OCI-LY1 (cell line): ENCODE data around the gene IMPA2.

ENCODE experiments used
- H2AFZ ChIP-seq: fragments of 200-600 bp; sonication (generic), shearing (Covaris generic); 2 replicates; pipeline ENCODE4 v1.6.0; 2014; ENCODE audit warnings: antibody characterized with exemption, mild to moderate bottlenecking, low read length
- H3F3A ChIP-seq: fragments of 200-600 bp; sonication (generic), shearing (Covaris generic); 2 replicates; pipeline ENCODE4 v1.6.0; 2014; ENCODE audit warnings: mild to moderate bottlenecking, antibody characterized with exemption, low read length, moderate library complexity; ENCODE audit not compliant: insufficient read depth
- H3K27ac ChIP-seq: fragments of 200-600 bp; sonication (generic); 2 replicates; pipeline ENCODE4 v1.5.1; 2014; ENCODE audit warnings: low read length, mixed run types, mild to moderate bottlenecking, low read depth; ENCODE audit not compliant: poor library complexity, severe bottlenecking
- H3K27me3 ChIP-seq: fragments of 200-600 bp; sonication (generic); 2 replicates; pipeline ENCODE4 v1.6.0; 2014; ENCODE audit warnings: antibody characterized with exemption, mild to moderate bottlenecking, low read length, moderate library complexity; ENCODE audit not compliant: insufficient read depth
- H3K36me3 ChIP-seq: fragments of 200-600 bp; sonication (generic); 2 replicates; pipeline ENCODE4 v1.6.1; 2014; ENCODE audit warnings: mild to moderate bottlenecking, antibody characterized with exemption, low read length, moderate library complexity, mixed read lengths; ENCODE audit not compliant: insufficient read depth
- H3K4me1 ChIP-seq: fragments of 200-600 bp; sonication (generic); 2 replicates; pipeline ENCODE4 v1.5.1; 2014; ENCODE audit warnings: mild to moderate bottlenecking, low read length, moderate library complexity; ENCODE audit not compliant: insufficient read depth, severe bottlenecking
- H3K4me2 ChIP-seq: fragments of 200-600 bp; sonication (generic), shearing (Covaris generic); 2 replicates; pipeline ENCODE4 v1.6.1; 2014; ENCODE audit warnings: low read length
- H3K4me3 ChIP-seq: fragments of 200-600 bp; sonication (generic); 2 replicates; pipeline ENCODE4 v1.5.1; 2014; ENCODE audit warnings: low read length, low read depth, mild to moderate bottlenecking, mixed read lengths; ENCODE audit not compliant: poor library complexity, severe bottlenecking
- H3K79me2 ChIP-seq: fragments of 200-600 bp; shearing (Covaris generic); 2 replicates; pipeline ENCODE4 v1.6.1; 2016; ENCODE audit warnings: mixed run types, low read length, mixed read lengths; ENCODE audit not compliant: insufficient read depth
- H3K9ac ChIP-seq: fragments of 200-600 bp; sonication (generic), shearing (Covaris generic); 2 replicates; pipeline ENCODE4 v1.6.1; 2014; ENCODE audit warnings: mild to moderate bottlenecking, low read length, mixed read lengths
- H3K9me2 ChIP-seq: fragments of 200-600 bp; sonication (generic), shearing (Covaris generic); 2 replicates; pipeline ENCODE4 v1.6.1; 2014; ENCODE audit warnings: low read depth, mild to moderate bottlenecking, low read length, mixed read lengths
- H3K9me3 ChIP-seq: fragments of 200-600 bp; shearing (Covaris generic); 2 replicates; pipeline ENCODE4 v1.6.1; 2014; ENCODE audit warnings: low read length, mixed read lengths
- H4K20me1 ChIP-seq: fragments of 200-600 bp; sonication (generic), shearing (Covaris generic); 2 replicates; pipeline ENCODE4 v1.6.0; 2016; ENCODE audit warnings: mild to moderate bottlenecking, low read length; ENCODE audit not compliant: insufficient read depth
- CTCF ChIP-seq: fragments of 200-600 bp; sonication (generic), shearing (Covaris generic); IDR thresholded peaks from 2 replicates; pipeline ENCODE4 v1.5.1; 2017; ENCODE audit warnings: mild to moderate bottlenecking, antibody characterized with exemption, low read length, moderate library complexity, mixed read lengths
- EZH2 ChIP-seq: fragments of 200-600 bp; sonication (generic), shearing (Covaris generic); IDR thresholded peaks from 2 replicates; pipeline ENCODE4 v1.8.0; 2017; ENCODE audit warnings: borderline replicate concordance, mixed run types, mild to moderate bottlenecking, antibody characterized with exemption, low read length, moderate library complexity, mixed read lengths

Gene IMPA2

DNA sequence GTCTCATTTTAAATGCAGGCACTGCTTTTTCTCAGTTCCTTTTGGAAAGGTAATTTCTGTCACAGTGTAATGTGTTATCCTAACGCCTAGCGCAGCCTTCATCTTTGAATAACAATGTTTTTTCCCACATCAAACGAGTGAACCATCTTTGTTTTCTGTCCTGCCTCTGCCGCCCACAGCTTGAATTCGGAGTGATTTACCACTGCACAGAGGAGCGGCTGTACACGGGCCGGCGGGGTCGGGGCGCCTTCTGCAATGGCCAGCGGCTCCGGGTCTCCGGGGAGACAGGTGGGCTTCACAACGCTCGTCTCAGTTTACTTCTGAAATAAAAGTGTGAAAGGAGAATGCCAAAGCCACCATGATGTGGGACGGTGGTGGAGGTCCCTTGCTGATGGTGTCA, 32.8 kb downstream of the IMPA2 start:
- Histone ChIP-seq H3K27ac (no peak overlapping the region), H3K36me3 (no peaks in the 10 kb centered on the region), H4K20me1 (no peaks in the 10 kb centered on the region), H3F3A (no peaks in the 10 kb centered on the region), H3K79me2 (no peaks in the 10 kb centered on the region), H3K9me2 (no peaks in the 10 kb centered on the region), H3K4me3 (no peak overlapping the region), H2AFZ (no peak overlapping the region), H3K4me1 (no peaks in the 10 kb centered on the region), H3K9ac (no peak overlapping the region), H3K9me3 (no peaks in the 10 kb centered on the region), H3K4me2 (no peak overlapping the region), H3K27me3 (no peaks in the 10 kb centered on the region)
- TF ChIP-seq CTCF (no peak), EZH2 (no peak)

DNA sequence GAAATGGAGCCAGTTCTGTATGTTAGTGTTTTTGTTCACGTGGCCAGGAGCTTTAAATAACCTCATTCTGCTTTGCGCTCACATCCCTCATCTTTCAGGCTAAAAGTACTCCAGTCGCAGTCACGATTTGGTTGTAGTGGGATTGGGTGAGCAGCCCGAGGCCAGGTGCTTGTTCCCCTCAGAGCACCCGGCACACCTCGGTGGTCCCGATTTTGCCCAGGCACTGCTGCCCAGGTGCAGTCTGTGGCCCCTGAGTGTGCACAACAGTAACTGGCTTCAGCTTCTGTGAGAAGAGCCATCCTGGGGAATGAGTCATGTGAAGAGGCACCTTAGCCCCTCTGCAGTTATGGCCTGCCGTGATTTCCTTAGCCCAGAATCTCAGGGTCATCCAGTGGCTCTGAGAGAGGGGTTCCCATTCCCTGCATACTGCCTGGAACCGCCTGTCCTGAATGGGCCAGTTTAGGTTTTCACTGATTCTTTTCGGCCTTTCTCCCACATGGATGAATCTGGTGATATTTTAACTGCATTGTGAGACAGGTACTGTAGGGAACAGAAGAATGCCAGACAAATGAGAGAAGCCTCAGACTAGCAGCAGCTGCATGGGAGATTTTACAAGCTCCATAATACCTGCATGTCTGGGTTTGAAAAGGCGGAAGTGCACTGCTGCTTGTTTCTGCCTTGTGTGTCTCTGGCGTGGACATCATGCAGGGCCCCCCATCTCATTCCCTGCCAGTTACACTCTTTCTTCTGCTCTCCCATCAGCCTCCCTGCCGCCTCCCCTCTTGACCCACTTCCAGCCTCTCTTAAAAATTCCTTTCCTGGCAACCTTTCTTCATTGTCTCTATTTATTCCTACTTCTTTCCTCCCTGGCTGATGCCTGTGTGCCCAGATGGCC, 33.5 kb downstream of the IMPA2 start:
- H2AFZ ChIP-seq = no peak overlapping the region
- no peak for TF ChIP-seq EZH2
- no peak for TF ChIP-seq CTCF
- no peaks in the 10 kb centered on the region for H4K20me1 ChIP-seq
- H3K9me2 ChIP-seq = no peaks in the 10 kb centered on the region
- H3F3A ChIP-seq = no peaks in the 10 kb centered on the region
- H3K27ac ChIP-seq = no peak overlapping the region
- no peaks in the 10 kb centered on the region for H3K4me1 ChIP-seq
- no peaks in the 10 kb centered on the region for H3K79me2 ChIP-seq
- no peak overlapping the region for H3K4me3 ChIP-seq
- H3K4me2 ChIP-seq = no peak overlapping the region
- H3K9me3 ChIP-seq = no peaks in the 10 kb centered on the region
- no peaks in the 10 kb centered on the region for H3K36me3 ChIP-seq
- H3K9ac ChIP-seq = no peak overlapping the region
- H3K27me3 ChIP-seq = no peaks in the 10 kb centered on the region

DNA sequence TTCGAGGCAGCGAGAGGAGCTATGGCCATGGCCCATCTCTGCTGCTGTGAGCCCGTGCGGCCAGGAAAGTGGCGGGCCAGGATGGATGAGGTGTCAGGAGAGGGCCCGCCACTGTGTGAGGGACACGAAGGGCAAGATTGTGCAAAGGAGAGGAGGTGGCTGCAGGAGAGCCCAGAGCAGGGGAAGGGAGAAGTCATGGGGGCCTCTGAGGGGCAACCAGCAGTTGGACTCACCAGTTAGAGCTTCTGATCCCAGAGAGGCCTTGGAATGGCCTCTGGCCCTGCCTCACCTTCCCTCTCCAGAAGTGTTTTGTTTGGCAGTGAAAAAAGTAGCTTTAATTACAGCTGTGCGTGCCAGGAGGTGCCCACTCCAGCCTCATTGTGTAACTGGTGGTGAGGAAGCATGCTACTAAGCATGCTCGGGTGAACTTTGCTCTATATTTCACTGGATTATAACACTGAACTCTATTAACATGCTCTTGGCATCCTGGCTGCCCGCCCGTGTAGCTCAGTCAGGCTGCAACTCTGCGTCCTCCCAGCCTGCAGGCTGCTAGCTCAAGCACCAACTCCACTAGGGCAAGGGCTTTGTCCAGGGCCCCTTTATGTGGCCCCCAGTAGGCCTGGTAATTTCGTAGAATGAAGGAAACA, 34.2 kb downstream of the IMPA2 start:
- no peaks in the 10 kb centered on the region for H3K79me2 ChIP-seq
- no peak overlapping the region for H3K4me3 ChIP-seq
- TF ChIP-seq EZH2 (no peak), CTCF (no peak)
- H3K9me3 ChIP-seq = no peaks in the 10 kb centered on the region
- no peaks in the 10 kb centered on the region for H3K4me1 ChIP-seq
- H3K4me2 ChIP-seq = no peak overlapping the region
- no peaks in the 10 kb centered on the region for H3F3A ChIP-seq
- no peaks in the 10 kb centered on the region for H3K27me3 ChIP-seq
- no peak overlapping the region for H3K27ac ChIP-seq
- H3K36me3 ChIP-seq = no peaks in the 10 kb centered on the region
- H4K20me1 ChIP-seq = no peaks in the 10 kb centered on the region
- no peaks in the 10 kb centered on the region for H3K9me2 ChIP-seq
- no peak overlapping the region for H2AFZ ChIP-seq
- no peak overlapping the region for H3K9ac ChIP-seq
